ENCODE results near the gene NFE2L2. TPM values are rescaled to one million over a fixed set of nuclear protein-coding genes. Genes with fewer than 3 reads are reported as not detected.
"Not testable (repeated sequence)": the region's sequence is repeated elsewhere in the genome, so short reads cannot be mapped to it uniquely, and the experiment has no call there.

Gene NFE2L2
- total RNA-seq, 1 experiment from 2014 or later: 60.8 TPM

- in situ Hi-C loops (cut with HindIII; ENCODE audit: low sequenced_read_pairs): no loop called here
- DNase-seq (ENCODE audit: low spot score): no peak
Measured at GRCh38 chr2:177243073-177243472, 21.5 kb downstream of the NFE2L2 start.

GRCh38 chr2:177242121-177242987 lies 22.2 kb downstream of the NFE2L2 start:
- in situ Hi-C loops (cut with HindIII; ENCODE audit: low sequenced_read_pairs): no loop called here
- DNase-seq (ENCODE audit: low spot score): peak; percentile 32

GRCh38 chr2:177241711-177242120 lies 22.8 kb downstream of the NFE2L2 start:
- in situ Hi-C loops (cut with HindIII; ENCODE audit: low sequenced_read_pairs): no loop called here
- no peak for DNase-seq (ENCODE audit: low spot score)

- peak; percentile 92 for DNase-seq (ENCODE audit: low spot score)
- in situ Hi-C loops (cut with HindIII; ENCODE audit: low sequenced_read_pairs): no loop called here
Measured at GRCh38 chr2:177239932-177240630, 24.4 kb downstream of the NFE2L2 start.

- in situ Hi-C loops (cut with HindIII; ENCODE audit: low sequenced_read_pairs): no loop called here
- no peak for DNase-seq (ENCODE audit: low spot score)
Measured at GRCh38 chr2:177239053-177239452, 25.5 kb downstream of the NFE2L2 start.

GRCh38 chr2:177237932-177238331 lies 26.6 kb downstream of the NFE2L2 start:
- in situ Hi-C loops (cut with HindIII; ENCODE audit: low sequenced_read_pairs): no loop called here
- DNase-seq (ENCODE audit: low spot score): no peak

GRCh38 chr2:177235855-177236437 lies 28.6 kb downstream of the NFE2L2 start:
- in situ Hi-C loops (cut with HindIII; ENCODE audit: low sequenced_read_pairs): no loop called here
- no peak for DNase-seq (ENCODE audit: low spot score)

- in situ Hi-C loops (cut with HindIII; ENCODE audit: low sequenced_read_pairs): no loop called here
- no peak for DNase-seq (ENCODE audit: low spot score)
Measured at GRCh38 chr2:177234267-177234666, 30.3 kb downstream of the NFE2L2 start.

- no peak for DNase-seq (ENCODE audit: low spot score)
- in situ Hi-C loops (cut with HindIII; ENCODE audit: low sequenced_read_pairs): no loop called here
Measured at GRCh38 chr2:177232098-177232704, 32.3 kb downstream of the NFE2L2 start.

GRCh38 chr2:177231270-177231669 lies 33.3 kb downstream of the NFE2L2 start:
- DNase-seq (ENCODE audit: low spot score): no peak
- in situ Hi-C loops (cut with HindIII; ENCODE audit: low sequenced_read_pairs): no loop called here

GRCh38 chr2:177229442-177230242 lies 34.9 kb downstream of the NFE2L2 start:
- in situ Hi-C loops (cut with HindIII; ENCODE audit: low sequenced_read_pairs): no loop called here
- no peak for DNase-seq (ENCODE audit: low spot score)

GRCh38 chr2:177225965-177226360 lies 38.6 kb downstream of the NFE2L2 start:
- in situ Hi-C loops (cut with HindIII; ENCODE audit: low sequenced_read_pairs): no loop called here
- DNase-seq (ENCODE audit: low spot score): no peak

- in situ Hi-C loops (cut with HindIII; ENCODE audit: low sequenced_read_pairs): not testable (repeated sequence)
Measured at GRCh38 chr2:177223436-177223835, 41.1 kb downstream of the NFE2L2 start.

GRCh38 chr2:177221970-177222369 lies 42.6 kb downstream of the NFE2L2 start:
- in situ Hi-C loops (cut with HindIII; ENCODE audit: low sequenced_read_pairs): no loop called here
- DNase-seq (ENCODE audit: low spot score): no peak

More at GRCh38 chr2:177223436-177223835, 41.1 kb downstream of the NFE2L2 start:
- not testable (repeated sequence) for DNase-seq (ENCODE audit: low spot score)

GRCh38 chr2:177221534-177221933 lies 43.0 kb downstream of the NFE2L2 start:
- DNase-seq (ENCODE audit: low spot score): no peak
- in situ Hi-C loops (cut with HindIII; ENCODE audit: low sequenced_read_pairs): no loop called here

GRCh38 chr2:177219787-177220186 lies 44.7 kb downstream of the NFE2L2 start:
- DNase-seq (ENCODE audit: low spot score); in situ Hi-C loops (cut with HindIII; ENCODE audit: low sequenced_read_pairs): not testable (repeated sequence)

GRCh38 chr2:177217247-177217843 lies 47.2 kb downstream of the NFE2L2 start:
- in situ Hi-C loops (cut with HindIII; ENCODE audit: low sequenced_read_pairs): no loop called here
- no peak for DNase-seq (ENCODE audit: low spot score)

Measured in G401 (cell line).